ENCODE measurements around the gene MITF. TPM values are rescaled to one million over a fixed set of nuclear protein-coding genes. Genes with fewer than 3 reads are reported as not detected.
"Not testable (repeated sequence)": the region's sequence is repeated elsewhere in the genome, so short reads cannot be mapped to it uniquely, and the experiment has no call there.

Gene MITF
- total RNA-seq, 2 donors from 2014 or later: 0.50 to 3.8 TPM

DNA sequence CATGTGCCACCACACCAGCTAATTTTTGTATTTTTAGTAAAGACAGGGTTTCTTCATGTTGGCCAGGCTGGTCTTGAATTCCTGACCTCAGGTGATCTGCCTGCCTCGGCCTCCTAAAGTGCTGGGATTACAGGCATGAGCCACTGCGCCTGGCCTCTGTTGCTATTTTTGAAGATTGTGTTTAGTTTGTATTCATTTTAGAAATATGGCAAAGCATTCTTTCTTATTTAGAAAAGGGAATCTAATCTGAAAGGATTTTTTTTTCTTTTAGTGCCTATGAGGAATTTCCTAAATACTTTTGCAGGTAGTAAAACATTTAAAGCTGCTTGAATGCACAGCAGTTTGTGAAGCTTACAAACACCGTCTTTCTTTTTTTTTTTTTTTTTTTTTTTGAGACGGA lies 56.9 kb downstream of the MITF start:
- DNase-seq; H3K4me3 Mint-ChIP-seq; H3K9me3 ChIP-seq (ENCODE audit: control insufficient read depth, low read length, poor library complexity, severe bottlenecking); H3K36me3 Mint-ChIP-seq (ENCODE audit: low read depth); H3K27me3 Mint-ChIP-seq; ATAC-seq; H3K4me1 Mint-ChIP-seq; H3K27ac Mint-ChIP-seq: not testable (repeated sequence)

DNA sequence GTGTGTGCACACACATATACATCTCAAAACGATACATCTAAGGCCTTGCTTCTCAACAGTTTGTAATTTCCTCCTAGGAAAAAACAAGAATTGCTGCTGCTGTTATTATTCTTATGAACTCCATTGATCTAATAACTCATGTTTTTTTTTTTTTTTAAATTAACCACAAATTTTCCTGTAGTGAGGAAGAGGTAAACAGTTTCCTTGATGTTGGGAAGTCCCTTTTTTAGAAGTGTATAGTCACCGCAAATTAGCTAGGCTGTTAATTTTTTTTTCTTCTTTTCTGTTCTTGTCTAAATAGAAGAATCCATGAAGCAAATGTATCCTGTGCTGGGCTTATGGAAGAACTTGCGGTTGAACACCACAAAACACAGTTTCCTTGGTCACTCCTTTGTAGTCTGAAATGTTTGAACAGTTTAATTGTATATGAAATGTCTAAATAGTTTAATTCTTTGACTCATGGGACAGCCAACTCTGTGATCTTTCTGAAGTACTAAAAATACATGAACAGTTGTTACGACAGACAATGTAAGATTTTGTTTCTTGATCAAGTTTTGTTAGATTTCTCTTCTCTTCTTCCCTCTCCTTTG lies 64.5 kb downstream of the MITF start:
- Mint-ChIP-seq H3K27me3 (no peaks in the 10 kb centered on the region), H3K27ac (no peak overlapping the region), H3K36me3 (ENCODE audit: low read depth) (no peaks in the 10 kb centered on the region), H3K4me3 (no peak overlapping the region), H3K4me1 (no peaks in the 10 kb centered on the region)
- ATAC-seq: no peak
- no peaks in the 10 kb centered on the region for H3K9me3 ChIP-seq (ENCODE audit: control insufficient read depth, low read length, poor library complexity, severe bottlenecking)
- DNase-seq: no peak

DNA sequence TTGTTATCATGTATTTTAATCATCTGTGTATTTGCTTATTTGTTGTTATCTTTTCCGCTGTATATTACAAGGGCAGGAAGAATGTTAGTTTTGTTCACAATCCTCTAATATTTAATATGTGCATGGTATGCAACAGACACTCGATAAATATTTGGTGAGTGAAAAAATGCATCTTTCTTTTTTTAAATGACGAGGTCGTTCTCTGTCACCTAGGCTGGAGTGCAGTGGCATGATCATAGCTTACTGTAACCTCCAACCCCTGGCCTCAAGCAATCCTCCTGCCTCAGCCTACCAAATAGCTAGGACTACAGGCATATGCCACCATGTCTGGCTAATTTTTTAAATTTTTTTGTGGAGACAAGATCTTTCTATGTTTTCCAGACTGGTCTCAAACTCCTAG lies 66.2 kb downstream of the MITF start:
- H3K36me3 Mint-ChIP-seq (ENCODE audit: low read depth): no peaks in the 10 kb centered on the region
- no peak overlapping the region for H3K4me3 Mint-ChIP-seq
- H3K4me1 Mint-ChIP-seq: no peaks in the 10 kb centered on the region
- H3K27ac Mint-ChIP-seq: no peak overlapping the region
- no peaks in the 10 kb centered on the region for H3K27me3 Mint-ChIP-seq
- H3K9me3 ChIP-seq (ENCODE audit: control insufficient read depth, low read length, poor library complexity, severe bottlenecking): no peaks in the 10 kb centered on the region
- ATAC-seq: no peak
- DNase-seq: no peak

DNA sequence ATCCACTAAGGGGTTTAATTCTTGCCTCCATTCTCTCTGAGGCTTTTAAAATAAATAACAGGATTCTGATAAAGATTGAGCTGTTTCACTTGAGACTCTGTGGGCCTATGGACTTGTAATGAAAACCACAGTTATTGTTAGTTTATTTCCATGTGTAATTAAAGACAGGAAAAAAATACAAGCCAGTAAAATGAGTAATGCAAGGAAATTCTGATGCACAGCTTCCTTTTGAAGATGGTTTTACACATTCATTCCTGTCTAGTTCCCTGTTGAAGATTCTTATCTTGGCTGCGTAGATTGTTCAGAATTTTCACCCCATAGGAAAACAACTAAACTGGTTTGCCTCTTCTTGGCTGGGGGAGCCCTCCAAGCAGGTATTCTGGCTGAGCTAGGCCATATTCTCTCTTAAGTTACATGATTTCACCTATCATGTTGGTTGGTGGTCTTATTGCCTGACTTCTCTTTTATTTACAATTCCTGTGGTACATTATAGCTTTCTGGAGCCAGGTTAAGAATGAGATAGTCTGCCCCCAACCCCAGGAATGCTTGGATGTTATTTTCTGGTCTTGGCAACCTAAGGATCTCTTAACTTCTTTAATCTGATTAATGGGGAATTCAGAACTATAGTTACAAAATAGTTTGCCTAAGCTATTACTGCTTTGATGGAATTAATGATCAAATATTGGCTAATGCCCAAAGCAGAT lies 67.6 kb downstream of the MITF start:
- no peaks in the 10 kb centered on the region for H3K27me3 Mint-ChIP-seq
- H3K4me3 Mint-ChIP-seq: no peak overlapping the region
- no peaks in the 10 kb centered on the region for H3K36me3 Mint-ChIP-seq (ENCODE audit: low read depth)
- H3K4me1 Mint-ChIP-seq: no peaks in the 10 kb centered on the region
- no peaks in the 10 kb centered on the region for H3K9me3 ChIP-seq (ENCODE audit: control insufficient read depth, low read length, poor library complexity, severe bottlenecking)
- H3K27ac Mint-ChIP-seq: no peak overlapping the region
- DNase-seq (no peak), ATAC-seq (no peak)

- Mint-ChIP-seq H3K36me3 (ENCODE audit: low read depth) (no peaks in the 10 kb centered on the region), H3K27me3 (no peaks in the 10 kb centered on the region), H3K4me3 (no peak overlapping the region)
These were observed 68.4 kb downstream of the MITF start for GRCh38 chr3:69807674-69808073.

GRCh38 chr3:69809076-69809835 lies 70.0 kb downstream of the MITF start:
- Mint-ChIP-seq H3K4me1 (no peaks in the 10 kb centered on the region), H3K27me3 (no peaks in the 10 kb centered on the region), H3K36me3 (ENCODE audit: low read depth) (no peaks in the 10 kb centered on the region), H3K4me3 (no peak overlapping the region), H3K27ac (no peak overlapping the region)
- no peaks in the 10 kb centered on the region for H3K9me3 ChIP-seq (ENCODE audit: control insufficient read depth, low read length, poor library complexity, severe bottlenecking)
- ATAC-seq (no peak), DNase-seq (no peak)

More at GRCh38 chr3:69807674-69808073, 68.4 kb downstream of the MITF start:
- DNase-seq: no peak
- Mint-ChIP-seq H3K27ac (no peak overlapping the region), H3K4me1 (no peaks in the 10 kb centered on the region)
- no peaks in the 10 kb centered on the region for H3K9me3 ChIP-seq (ENCODE audit: control insufficient read depth, low read length, poor library complexity, severe bottlenecking)
- no peak for ATAC-seq

DNA sequence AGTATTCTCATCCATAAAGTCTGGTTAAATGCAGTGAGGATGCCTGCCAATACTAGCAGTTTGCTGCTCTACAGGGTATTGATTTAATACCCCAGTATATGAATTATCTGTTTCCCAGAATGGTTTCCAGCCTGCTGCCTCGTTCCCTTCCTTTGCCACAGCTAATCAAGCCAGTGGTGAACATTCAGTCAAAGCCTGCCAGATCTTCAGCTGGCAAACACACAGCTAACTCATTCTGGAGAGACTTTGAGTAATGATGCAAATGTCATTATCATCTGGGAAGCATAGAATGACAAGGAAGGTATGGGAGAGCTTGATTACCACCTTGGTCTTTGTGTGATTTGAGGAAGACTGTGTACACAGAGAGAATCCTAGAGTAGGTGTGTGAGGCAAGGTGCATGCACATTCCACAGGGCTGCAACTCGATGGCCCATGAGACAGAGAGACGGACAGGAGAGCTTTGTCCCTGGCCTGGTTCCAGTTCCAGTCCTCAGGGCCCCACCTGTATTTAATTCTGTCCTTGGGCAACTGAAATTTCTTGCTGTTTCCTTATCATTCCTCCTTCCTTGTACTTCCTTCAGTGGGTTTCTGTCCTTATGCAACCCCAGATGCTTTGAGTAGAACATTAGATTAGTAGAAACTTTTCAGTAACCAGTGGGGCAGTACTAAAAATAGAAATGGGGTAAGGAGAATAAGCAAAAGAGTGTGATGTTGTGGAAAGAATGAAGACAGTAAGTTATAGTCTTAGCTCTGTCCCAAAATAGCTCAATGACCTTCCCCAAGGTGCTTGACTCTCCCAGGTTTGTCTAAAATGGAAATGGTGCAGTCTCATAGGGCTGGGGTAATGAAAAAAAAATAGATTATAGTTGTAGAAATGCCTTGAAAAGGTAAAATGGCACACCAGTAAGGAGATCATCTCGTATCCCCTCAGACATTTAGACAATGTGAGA lies 72.5 kb downstream of the MITF start:
- DNase-seq: no peak
- H3K9me3 ChIP-seq (ENCODE audit: control insufficient read depth, low read length, poor library complexity, severe bottlenecking): no peaks in the 10 kb centered on the region
- H3K4me1 Mint-ChIP-seq: no peaks in the 10 kb centered on the region
- no peak overlapping the region for H3K4me3 Mint-ChIP-seq
- H3K36me3 Mint-ChIP-seq (ENCODE audit: low read depth): no peaks in the 10 kb centered on the region
- no peak for ATAC-seq
- H3K27ac Mint-ChIP-seq: no peak overlapping the region
- H3K27me3 Mint-ChIP-seq: no peaks in the 10 kb centered on the region

GRCh38 chr3:69815970-69816369 lies 76.7 kb downstream of the MITF start:
- H3K4me1 Mint-ChIP-seq: no peaks in the 10 kb centered on the region
- no peaks in the 10 kb centered on the region for H3K36me3 Mint-ChIP-seq (ENCODE audit: low read depth)
- H3K27ac Mint-ChIP-seq: no peak overlapping the region
- H3K27me3 Mint-ChIP-seq: no peaks in the 10 kb centered on the region
- H3K4me3 Mint-ChIP-seq: no peak overlapping the region
- no peak for ATAC-seq
- H3K9me3 ChIP-seq (ENCODE audit: control insufficient read depth, low read length, poor library complexity, severe bottlenecking): no peaks in the 10 kb centered on the region
- DNase-seq: no peak

GRCh38 chr3:69817988-69818387 lies 78.7 kb downstream of the MITF start:
- no peaks in the 10 kb centered on the region for H3K4me1 Mint-ChIP-seq

DNA sequence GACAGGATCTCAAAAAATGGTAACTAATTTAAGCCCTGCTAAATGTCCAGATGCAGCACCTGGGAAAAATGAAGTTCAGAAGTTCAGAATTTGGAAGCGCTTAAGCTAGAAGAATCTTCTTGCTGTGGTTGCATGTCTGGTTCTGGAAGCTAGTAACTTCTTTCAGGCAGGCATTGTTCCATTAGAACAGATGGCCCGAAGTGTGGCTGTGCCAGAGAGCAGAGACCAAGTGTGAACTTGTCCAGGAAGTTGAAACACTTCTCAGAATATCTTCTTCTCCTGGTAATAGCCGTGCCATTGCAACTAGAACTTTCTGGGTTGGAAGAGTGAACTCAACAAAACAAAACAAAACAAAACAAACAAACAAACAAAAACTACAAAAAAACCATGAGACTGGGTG lies 80.0 kb downstream of the MITF start:
- Mint-ChIP-seq H3K27ac (no peak overlapping the region), H3K27me3 (no peaks in the 10 kb centered on the region), H3K4me1 (no peaks in the 10 kb centered on the region), H3K36me3 (ENCODE audit: low read depth) (no peaks in the 10 kb centered on the region), H3K4me3 (no peak overlapping the region)
- no peaks in the 10 kb centered on the region for H3K9me3 ChIP-seq (ENCODE audit: control insufficient read depth, low read length, poor library complexity, severe bottlenecking)
- DNase-seq: no peak
- no peak for ATAC-seq

More at GRCh38 chr3:69817988-69818387, 78.7 kb downstream of the MITF start:
- no peak overlapping the region for H3K27ac Mint-ChIP-seq
- no peaks in the 10 kb centered on the region for H3K27me3 Mint-ChIP-seq
- no peak for DNase-seq
- H3K9me3 ChIP-seq (ENCODE audit: control insufficient read depth, low read length, poor library complexity, severe bottlenecking): no peaks in the 10 kb centered on the region
- ATAC-seq: no peak
- H3K36me3 Mint-ChIP-seq (ENCODE audit: low read depth): no peaks in the 10 kb centered on the region
- no peak overlapping the region for H3K4me3 Mint-ChIP-seq

- ATAC-seq (no peak), DNase-seq (no peak)
- H3K27me3 Mint-ChIP-seq: no peaks in the 10 kb centered on the region
- no peaks in the 10 kb centered on the region for H3K4me1 Mint-ChIP-seq
- H3K9me3 ChIP-seq (ENCODE audit: control insufficient read depth, low read length, poor library complexity, severe bottlenecking): no peaks in the 10 kb centered on the region
- no peak overlapping the region for H3K4me3 Mint-ChIP-seq
- H3K36me3 Mint-ChIP-seq (ENCODE audit: low read depth): no peaks in the 10 kb centered on the region
- H3K27ac Mint-ChIP-seq: no peak overlapping the region
These were observed 81.9 kb downstream of the MITF start for GRCh38 chr3:69821133-69821532.

- Mint-ChIP-seq H3K27ac (no peak overlapping the region), H3K4me3 (no peak overlapping the region), H3K27me3 (no peaks in the 10 kb centered on the region), H3K4me1 (no peaks in the 10 kb centered on the region), H3K36me3 (ENCODE audit: low read depth) (no peaks in the 10 kb centered on the region)
- no peak for ATAC-seq
- no peak for DNase-seq
- H3K9me3 ChIP-seq (ENCODE audit: control insufficient read depth, low read length, poor library complexity, severe bottlenecking): no peaks in the 10 kb centered on the region
These were observed 84.5 kb downstream of the MITF start for GRCh38 chr3:69823743-69824142.

- Mint-ChIP-seq H3K4me3 (no peak overlapping the region), H3K4me1 (no peaks in the 10 kb centered on the region), H3K27ac (no peak overlapping the region), H3K36me3 (ENCODE audit: low read depth) (no peaks in the 10 kb centered on the region), H3K27me3 (no peaks in the 10 kb centered on the region)
- ATAC-seq (no peak), DNase-seq (no peak)
- no peaks in the 10 kb centered on the region for H3K9me3 ChIP-seq (ENCODE audit: control insufficient read depth, low read length, poor library complexity, severe bottlenecking)
These were observed 86.2 kb downstream of the MITF start for GRCh38 chr3:69825446-69825845.

Data from T-helper 17 cell (primary cell).